ENCODE measurements around the gene RNF25. TPM values are rescaled to one million over a fixed set of nuclear protein-coding genes. Genes with fewer than 3 reads are reported as not detected.

RNF25 gene
- polyA plus RNA-seq, 1 donor (not counting 4 experiments of a cell fraction or from before 2014, with no cell fraction given) = 82.5 TPM

GRCh38 chr2:218635719-218636118 is 36.1 kb downstream of the RNF25 start:
- no peaks in the 10 kb centered on the region for H3K27me3 ChIP-seq (ENCODE audit: control insufficient read depth, extremely low read depth, insufficient read depth, low read length)
- no peak for FAIRE-seq
- no peak overlapping the region for H3K27ac ChIP-seq (ENCODE audit: control insufficient read depth, insufficient read depth, low read length)
- H3K36me3 ChIP-seq (ENCODE audit: control insufficient read depth in 2 of 2, extremely low read depth in 1 of 2, insufficient read depth in 2 of 2, low read length in 2 of 2) = peaks cover 45 to 51% of the 10 kb centered on the region in 2 experiments
- no peak overlapping the region for H3K9ac ChIP-seq (ENCODE audit: control insufficient read depth, extremely low read depth, insufficient read depth, low read length)
- H3K4me1 ChIP-seq (ENCODE audit: control insufficient read depth, extremely low read depth, insufficient read depth, low read length) = peaks cover 15% of the 10 kb centered on the region
- H3K9me1 ChIP-seq (ENCODE audit: control insufficient read depth, extremely low read depth, insufficient read depth, low read length) = no peaks in the 10 kb centered on the region
- dilution Hi-C loops (cut with MboI; ENCODE audit: extremely low pct_ligation_motif_present, low sequenced_read_pairs) = no loop called here
- H3K9me3 ChIP-seq (ENCODE audit: control insufficient read depth, low read depth, low read length) = no peaks in the 10 kb centered on the region
- TF ChIP-seq EZH2 (IDR thresholded peaks at IDR 0.05; ENCODE audit: low read length) = no peak
- TF ChIP-seq CTCF (optimal IDR thresholded peaks at IDR 0.05 in 1 of 3, IDR thresholded peaks at IDR 0.05 in 1 of 3, conservative IDR thresholded peaks at IDR 0.05 in 1 of 3; ENCODE audit: extremely low read depth in 1 of 3, insufficient read depth in 2 of 3, low read length in 3 of 3) = no peak
- no peaks in the 10 kb centered on the region for H3K79me2 ChIP-seq (ENCODE audit: control insufficient read depth, insufficient read depth, low read length)
- H3K4me2 ChIP-seq (ENCODE audit: control insufficient read depth, extremely low read depth, insufficient read depth, low read depth, low read length) = no peak overlapping the region
- H3K4me3 ChIP-seq (ENCODE audit: control insufficient read depth in 2 of 3, extremely low read depth in 1 of 3, insufficient read depth in 2 of 3, low read depth in 1 of 3, low read length in 3 of 3) = no peak overlapping the region
- no peak overlapping the region for H2AFZ ChIP-seq (ENCODE audit: control insufficient read depth, low read length)
- H4K20me1 ChIP-seq (ENCODE audit: control insufficient read depth, extremely low read depth, insufficient read depth, low read length) = no peaks in the 10 kb centered on the region
- no peak for DNase-seq (ENCODE audit: low read depth, low spot score)

GRCh38 chr2:218631837-218632236 is 40.0 kb downstream of the RNF25 start:
- peaks cover 20 to 23% of the 10 kb centered on the region in 2 experiments for H3K36me3 ChIP-seq (ENCODE audit: control insufficient read depth in 2 of 2, extremely low read depth in 1 of 2, insufficient read depth in 2 of 2, low read length in 2 of 2)
- H3K4me1 ChIP-seq (ENCODE audit: control insufficient read depth, extremely low read depth, insufficient read depth, low read length) = peaks cover 15% of the 10 kb centered on the region
- no peaks in the 10 kb centered on the region for H4K20me1 ChIP-seq (ENCODE audit: control insufficient read depth, extremely low read depth, insufficient read depth, low read length)
- H3K4me3 ChIP-seq (ENCODE audit: control insufficient read depth in 2 of 3, extremely low read depth in 1 of 3, insufficient read depth in 2 of 3, low read depth in 1 of 3, low read length in 3 of 3) = peak overlapping the region in 1 of 3 experiments; percentile 34
- H3K9me3 ChIP-seq (ENCODE audit: control insufficient read depth, low read depth, low read length) = no peaks in the 10 kb centered on the region
- H3K4me2 ChIP-seq (ENCODE audit: control insufficient read depth, extremely low read depth, insufficient read depth, low read depth, low read length) = peak overlapping the region; percentile 59
- no peak for TF ChIP-seq CTCF (optimal IDR thresholded peaks at IDR 0.05 in 1 of 3, IDR thresholded peaks at IDR 0.05 in 1 of 3, conservative IDR thresholded peaks at IDR 0.05 in 1 of 3; ENCODE audit: extremely low read depth in 1 of 3, insufficient read depth in 2 of 3, low read length in 3 of 3)
- TF ChIP-seq EZH2 (IDR thresholded peaks at IDR 0.05; ENCODE audit: low read length) = no peak
- H3K9me1 ChIP-seq (ENCODE audit: control insufficient read depth, extremely low read depth, insufficient read depth, low read length) = no peaks in the 10 kb centered on the region
- DNase-seq (ENCODE audit: low read depth, low spot score) (no peak), FAIRE-seq (peak; percentile 88)
- no peaks in the 10 kb centered on the region for H3K79me2 ChIP-seq (ENCODE audit: control insufficient read depth, insufficient read depth, low read length)
- dilution Hi-C loops (cut with MboI; ENCODE audit: extremely low pct_ligation_motif_present, low sequenced_read_pairs) = no loop called here
- H3K27ac ChIP-seq (ENCODE audit: control insufficient read depth, insufficient read depth, low read length) = peak overlapping the region; percentile 47
- no peak overlapping the region for H2AFZ ChIP-seq (ENCODE audit: control insufficient read depth, low read length)
- no peak overlapping the region for H3K9ac ChIP-seq (ENCODE audit: control insufficient read depth, extremely low read depth, insufficient read depth, low read length)
- no peaks in the 10 kb centered on the region for H3K27me3 ChIP-seq (ENCODE audit: control insufficient read depth, extremely low read depth, insufficient read depth, low read length)
